ENCODE results near the gene VAT1L. TPM values are rescaled to one million over a fixed set of nuclear protein-coding genes. Genes with fewer than 3 reads are reported as not detected.

Gene VAT1L
- total RNA-seq, 1 donor from 2014 or later, result 0.67 TPM

- Mint-ChIP-seq H3K27me3 (peaks cover 7% of the 10 kb centered on the region), H3K27ac (no peak overlapping the region), H3K9me3 (ENCODE audit: low read depth) (no peaks in the 10 kb centered on the region)
Observed at GRCh38 chr16:77972062-77972392, 183.7 kb downstream of the VAT1L start.

GRCh38 chr16:77974883-77975282, 186.5 kb downstream of the VAT1L start:
- H3K27me3 Mint-ChIP-seq, result peaks cover 4% of the 10 kb centered on the region
- peaks cover 2% of the 10 kb centered on the region for H3K4me1 Mint-ChIP-seq (ENCODE audit: low read depth)
- no peak overlapping the region for H3K4me3 Mint-ChIP-seq (ENCODE audit: low read depth)
- no peaks in the 10 kb centered on the region for H3K36me3 Mint-ChIP-seq (ENCODE audit: insufficient read depth)
- H3K27ac Mint-ChIP-seq, result peak overlapping the region; percentile 17
- peak; percentile 33 for DNase-seq (ENCODE audit: low spot score, unreplicated experiment)
- H3K9me3 Mint-ChIP-seq (ENCODE audit: low read depth), result no peaks in the 10 kb centered on the region
- TF ChIP-seq, protein P1, sequence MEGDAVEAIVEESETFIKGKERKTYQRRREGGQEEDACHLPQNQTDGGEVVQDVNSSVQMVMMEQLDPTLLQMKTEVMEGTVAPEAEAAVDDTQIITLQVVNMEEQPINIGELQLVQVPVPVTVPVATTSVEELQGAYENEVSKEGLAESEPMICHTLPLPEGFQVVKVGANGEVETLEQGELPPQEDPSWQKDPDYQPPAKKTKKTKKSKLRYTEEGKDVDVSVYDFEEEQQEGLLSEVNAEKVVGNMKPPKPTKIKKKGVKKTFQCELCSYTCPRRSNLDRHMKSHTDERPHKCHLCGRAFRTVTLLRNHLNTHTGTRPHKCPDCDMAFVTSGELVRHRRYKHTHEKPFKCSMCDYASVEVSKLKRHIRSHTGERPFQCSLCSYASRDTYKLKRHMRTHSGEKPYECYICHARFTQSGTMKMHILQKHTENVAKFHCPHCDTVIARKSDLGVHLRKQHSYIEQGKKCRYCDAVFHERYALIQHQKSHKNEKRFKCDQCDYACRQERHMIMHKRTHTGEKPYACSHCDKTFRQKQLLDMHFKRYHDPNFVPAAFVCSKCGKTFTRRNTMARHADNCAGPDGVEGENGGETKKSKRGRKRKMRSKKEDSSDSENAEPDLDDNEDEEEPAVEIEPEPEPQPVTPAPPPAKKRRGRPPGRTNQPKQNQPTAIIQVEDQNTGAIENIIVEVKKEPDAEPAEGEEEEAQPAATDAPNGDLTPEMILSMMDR (IDR thresholded peaks at IDR 0.05; ENCODE audit: unreplicated experiment), result no peak

More at GRCh38 chr16:77972062-77972392, 183.7 kb downstream of the VAT1L start:
- TF ChIP-seq, protein P1 (IDR thresholded peaks at IDR 0.05; ENCODE audit: unreplicated experiment), result no peak
- H3K4me3 Mint-ChIP-seq (ENCODE audit: low read depth), result no peak overlapping the region
- H3K4me1 Mint-ChIP-seq (ENCODE audit: low read depth), result peaks cover 2% of the 10 kb centered on the region
- no peak for DNase-seq (ENCODE audit: low spot score, unreplicated experiment)
- no peaks in the 10 kb centered on the region for H3K36me3 Mint-ChIP-seq (ENCODE audit: insufficient read depth)

- peaks cover 2% of the 10 kb centered on the region for H3K4me1 Mint-ChIP-seq (ENCODE audit: low read depth)
- H3K4me3 Mint-ChIP-seq (ENCODE audit: low read depth), result no peak overlapping the region
- no peaks in the 10 kb centered on the region for H3K9me3 Mint-ChIP-seq (ENCODE audit: low read depth)
- H3K36me3 Mint-ChIP-seq (ENCODE audit: insufficient read depth), result no peaks in the 10 kb centered on the region
- TF ChIP-seq, protein P1 (IDR thresholded peaks at IDR 0.05; ENCODE audit: unreplicated experiment), result no peak
- DNase-seq (ENCODE audit: low spot score, unreplicated experiment), result no peak
- no peak overlapping the region for H3K27ac Mint-ChIP-seq
- H3K27me3 Mint-ChIP-seq, result peaks cover 4% of the 10 kb centered on the region
Observed at GRCh38 chr16:77975942-77976341, 187.6 kb downstream of the VAT1L start.

DNA sequence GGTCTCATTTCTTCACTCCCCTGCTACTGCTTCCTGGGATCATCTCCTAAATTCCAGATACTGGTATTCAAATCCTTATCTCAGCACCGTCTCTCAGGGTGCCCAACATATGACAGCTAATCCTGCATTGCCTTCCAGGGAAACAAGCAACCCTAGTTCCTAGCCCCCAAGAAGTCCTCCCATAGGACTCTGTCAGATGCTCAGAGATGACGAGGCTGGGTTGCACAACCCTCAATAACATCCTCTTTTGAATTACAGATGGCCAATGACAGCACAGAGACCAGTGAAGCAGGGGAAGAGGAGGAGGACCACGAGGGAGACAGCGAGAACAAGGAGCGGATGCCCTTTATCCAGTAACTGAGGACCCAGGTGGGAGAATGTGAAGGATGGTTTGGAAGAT, 189.0 kb downstream of the VAT1L start:
- no peaks in the 10 kb centered on the region for H3K9me3 Mint-ChIP-seq (ENCODE audit: low read depth)
- TF ChIP-seq, protein P1 (IDR thresholded peaks at IDR 0.05; ENCODE audit: unreplicated experiment), result no peak
- H3K27ac Mint-ChIP-seq, result no peak overlapping the region
- DNase-seq (ENCODE audit: low spot score, unreplicated experiment), result no peak
- no peak overlapping the region for H3K4me3 Mint-ChIP-seq (ENCODE audit: low read depth)
- H3K27me3 Mint-ChIP-seq, result peaks cover 4% of the 10 kb centered on the region
- no peaks in the 10 kb centered on the region for H3K4me1 Mint-ChIP-seq (ENCODE audit: low read depth)
- no peaks in the 10 kb centered on the region for H3K36me3 Mint-ChIP-seq (ENCODE audit: insufficient read depth)

- DNase-seq (ENCODE audit: low spot score, unreplicated experiment), result no peak
- no peaks in the 10 kb centered on the region for H3K36me3 Mint-ChIP-seq (ENCODE audit: insufficient read depth)
- no peaks in the 10 kb centered on the region for H3K9me3 Mint-ChIP-seq (ENCODE audit: low read depth)
- H3K4me3 Mint-ChIP-seq (ENCODE audit: low read depth), result no peak overlapping the region
- peaks cover 2% of the 10 kb centered on the region for H3K27me3 Mint-ChIP-seq
- TF ChIP-seq, protein P1 (IDR thresholded peaks at IDR 0.05; ENCODE audit: unreplicated experiment), result no peak
- no peak overlapping the region for H3K27ac Mint-ChIP-seq
- peaks cover 2% of the 10 kb centered on the region for H3K4me1 Mint-ChIP-seq (ENCODE audit: low read depth)
Observed at GRCh38 chr16:77985111-77985510, 196.7 kb downstream of the VAT1L start.
